ENCODE data around the gene SNAPC1.

SNAPC1 gene

GRCh38 chr14:61719344-61720293 is 42.6 kb upstream of the SNAPC1 start:
- Histone ChIP-seq H3K27ac (peak overlapping the region; percentile 28), H3K27me3 (replicated peaks) (no peaks in the 10 kb centered on the region), H3K4me3 (ENCODE audit: low read depth, low read length) (peak overlapping the region; percentile 13), H3K36me3 (replicated peaks) (peaks cover 44% of the 10 kb centered on the region)
- in situ Hi-C loops (cut with HindIII; ENCODE audit: low pct_ligation_motif_present, low sequenced_read_pairs): loop anchor here (25.0 kb wide), 2 partner anchors 157 to 257 kb away; no protein-coding TSS in a partner anchor
- no peak for DNase-seq
- TF ChIP-seq CTCF (IDR thresholded peaks at IDR 0.05; ENCODE audit: low read depth, low read length, missing control alignments): no peak

GRCh38 chr14:61720294-61720661 is 41.9 kb upstream of the SNAPC1 start:
- no peak for DNase-seq
- Histone ChIP-seq H3K27ac (peak overlapping the region; percentile 28), H3K4me3 (ENCODE audit: low read depth, low read length) (no peak overlapping the region), H3K36me3 (replicated peaks) (peaks cover 51% of the 10 kb centered on the region), H3K27me3 (replicated peaks) (no peaks in the 10 kb centered on the region)
- no peak for TF ChIP-seq CTCF (IDR thresholded peaks at IDR 0.05; ENCODE audit: low read depth, low read length, missing control alignments)
- in situ Hi-C loops (cut with HindIII; ENCODE audit: low pct_ligation_motif_present, low sequenced_read_pairs): loop anchor here (25.0 kb wide), 2 partner anchors 158 to 258 kb away; no protein-coding TSS in a partner anchor

- DNase-seq: no peak
- no peak for TF ChIP-seq CTCF (IDR thresholded peaks at IDR 0.05; ENCODE audit: low read depth, low read length, missing control alignments)
- Histone ChIP-seq H3K36me3 (replicated peaks) (peaks cover 55% of the 10 kb centered on the region), H3K4me3 (ENCODE audit: low read depth, low read length) (no peak overlapping the region), H3K27ac (peak overlapping the region; percentile 28), H3K27me3 (replicated peaks) (no peaks in the 10 kb centered on the region)
- in situ Hi-C loops (cut with HindIII; ENCODE audit: low pct_ligation_motif_present, low sequenced_read_pairs): loop anchor here (25.0 kb wide), 2 partner anchors 158 to 258 kb away; no protein-coding TSS in a partner anchor
Observed at GRCh38 chr14:61720741-61721140, 41.5 kb upstream of the SNAPC1 start.

- H3K4me3 ChIP-seq (ENCODE audit: low read depth, low read length): no peak overlapping the region
- H3K27ac ChIP-seq: no peak overlapping the region
- peaks cover 87% of the 10 kb centered on the region for H3K36me3 ChIP-seq (replicated peaks)
- in situ Hi-C loops (cut with HindIII; ENCODE audit: low pct_ligation_motif_present, low sequenced_read_pairs): loop anchor here (25.0 kb wide), 2 partner anchors 162 to 262 kb away; no protein-coding TSS in a partner anchor
- TF ChIP-seq CTCF (IDR thresholded peaks at IDR 0.05; ENCODE audit: low read depth, low read length, missing control alignments): no peak
- DNase-seq: no peak
- H3K27me3 ChIP-seq (replicated peaks): no peaks in the 10 kb centered on the region
Observed at GRCh38 chr14:61724133-61724532, 38.1 kb upstream of the SNAPC1 start.

- in situ Hi-C loops (cut with HindIII; ENCODE audit: low pct_ligation_motif_present, low sequenced_read_pairs): no loop called here
- peak overlapping the region; percentile 15 for H3K27ac ChIP-seq
- no peak overlapping the region for H3K4me3 ChIP-seq (ENCODE audit: low read depth, low read length)
- no peaks in the 10 kb centered on the region for H3K27me3 ChIP-seq (replicated peaks)
- no peak for DNase-seq
- peaks cover 94% of the 10 kb centered on the region for H3K36me3 ChIP-seq (replicated peaks)
- no peak for TF ChIP-seq CTCF (IDR thresholded peaks at IDR 0.05; ENCODE audit: low read depth, low read length, missing control alignments)
Observed at GRCh38 chr14:61726778-61727658, 35.2 kb upstream of the SNAPC1 start.
